Vagina (tissue), 2 donors: Measurements from ENCODE around the gene FXYD6. TPM values are rescaled to one million over a fixed set of nuclear protein-coding genes. Genes with fewer than 3 reads are reported as not detected.

Experiments
- DNase-seq, 2 donors: peaks; one replicate each; pipeline ENCODE4 v3.0.0-alpha.2; 2017; ENCODE audit errors: extremely low spot score in 2 of 2
- H3K27ac ChIP-seq: fragments of 200-600 bp; sonication (generic); one replicate; pipeline ENCODE4 v1.5.1; 2019
- H3K27me3 ChIP-seq: fragments of 200-600 bp; sonication (generic); one replicate; pipeline ENCODE4 v1.5.1; 2019
- H3K36me3 ChIP-seq, 2 donors: fragments of 200-600 bp; sonication (generic); one replicate each; pipeline ENCODE4 v1.5.1; 2017 to 2019
- H3K4me1 ChIP-seq: fragments of 200-600 bp; sonication (generic); one replicate; pipeline ENCODE4 v1.5.1; 2019
- H3K4me3 ChIP-seq, 2 donors: fragments of 200-600 bp; sonication (generic); 1 replicate in 1 of 2; 2 replicates in 1 of 2; pipeline ENCODE4 v1.5.1; 2016 to 2019
- H3K9me3 ChIP-seq: fragments of 200-600 bp; sonication (generic); one replicate; pipeline ENCODE4 v1.5.1; 2019
- CTCF ChIP-seq, 3 experiments: fragments of 450-650 bp in 2 of 3; fragments of 200-600 bp in 1 of 3; sonication (generic) in 1 of 3; IDR thresholded peaks; one replicate each; pipeline ENCODE4 v1.5.1; 2017 to 2019; ENCODE audit warnings: antibody characterized with exemption in 3 of 3, mild to moderate bottlenecking in 2 of 3, moderate library complexity in 2 of 3
- POLR2A ChIP-seq, 2 donors: fragments of 450-650 bp; IDR thresholded peaks; one replicate each; pipeline ENCODE4 v1.6.1; 2017; ENCODE audit warnings: antibody characterized with exemption in 2 of 2, mild to moderate bottlenecking in 2 of 2, moderate library complexity in 2 of 2
- POLR2AphosphoS5 ChIP-seq, 2 donors: sonication (generic); formaldehyde crosslinking; IDR thresholded peaks; one replicate each; pipeline ENCODE4 v1.9.0; 2017; ENCODE audit warnings: antibody characterized with exemption in 2 of 2, mild to moderate bottlenecking in 2 of 2, low read depth in 1 of 2; ENCODE audit not compliant: insufficient read depth in 1 of 2
- intact Hi-C: fragments of 100-400 bp; cut with DNase I; formaldehyde crosslinking; loops from one replicate; pipeline ENCODE4 v1.15.1; 2023
- total RNA-seq: library from RNA; depleted of rRNA; stranded (reverse); fragments of >200 nt; gene quantifications from one replicate; pipeline ENCODE4 v1.2.3, GENCODE V29; 2016

Gene FXYD6
- total RNA-seq, 1 donor from 2014 or later: 75.4 TPM

- peak in 1 of 2 donors; percentile 52 for DNase-seq
- no peak overlapping the region for H3K4me3 ChIP-seq
- no peaks in the 10 kb centered on the region for H3K36me3 ChIP-seq
- TF ChIP-seq POLR2AphosphoS5 (IDR thresholded peaks at IDR 0.05; ENCODE audit: insufficient read depth in 1 of 2, low read depth in 1 of 2) (no peak), POLR2A (IDR thresholded peaks at IDR 0.05) (no peak), CTCF (IDR thresholded peaks at IDR 0.05) (no peak)
- intact Hi-C loops: no loop called here
- no peak overlapping the region for H3K27ac ChIP-seq
- no peaks in the 10 kb centered on the region for H3K9me3 ChIP-seq
- peaks cover 27% of the 10 kb centered on the region for H3K4me1 ChIP-seq
- H3K27me3 ChIP-seq: no peaks in the 10 kb centered on the region
Measured at GRCh38 chr11:117859488-117860112, 16.9 kb downstream of the FXYD6 start.

- intact Hi-C loops: no loop called here
Measured at GRCh38 chr11:117859061-117859460, 17.4 kb downstream of the FXYD6 start.

GRCh38 chr11:117857734-117858414, 18.6 kb downstream of the FXYD6 start:
- H3K4me3 ChIP-seq: no peak overlapping the region
- H3K36me3 ChIP-seq: no peaks in the 10 kb centered on the region
- DNase-seq: no peak
- H3K27me3 ChIP-seq: no peaks in the 10 kb centered on the region
- TF ChIP-seq POLR2AphosphoS5 (IDR thresholded peaks at IDR 0.05; ENCODE audit: insufficient read depth in 1 of 2, low read depth in 1 of 2): no peak
- no peak for TF ChIP-seq POLR2A (IDR thresholded peaks at IDR 0.05)
- TF ChIP-seq CTCF (IDR thresholded peaks at IDR 0.05): no peak
- H3K27ac ChIP-seq: no peak overlapping the region
- peaks cover 27% of the 10 kb centered on the region for H3K4me1 ChIP-seq
- intact Hi-C loops: no loop called here
- no peaks in the 10 kb centered on the region for H3K9me3 ChIP-seq

More at GRCh38 chr11:117859061-117859460, 17.4 kb downstream of the FXYD6 start:
- DNase-seq: peak in 1 of 2 donors; percentile 72
- no peaks in the 10 kb centered on the region for H3K27me3 ChIP-seq
- H3K4me1 ChIP-seq: peaks cover 27% of the 10 kb centered on the region
- no peak overlapping the region for H3K4me3 ChIP-seq
- no peaks in the 10 kb centered on the region for H3K9me3 ChIP-seq
- TF ChIP-seq CTCF (IDR thresholded peaks at IDR 0.05) (no peak), POLR2A (IDR thresholded peaks at IDR 0.05) (no peak), POLR2AphosphoS5 (IDR thresholded peaks at IDR 0.05; ENCODE audit: insufficient read depth in 1 of 2, low read depth in 1 of 2) (no peak)
- H3K27ac ChIP-seq: no peak overlapping the region
- H3K36me3 ChIP-seq: no peaks in the 10 kb centered on the region

GRCh38 chr11:117855912-117856651, 20.4 kb downstream of the FXYD6 start:
- Histone ChIP-seq H3K4me3 (no peak overlapping the region), H3K27me3 (no peaks in the 10 kb centered on the region), H3K27ac (no peak overlapping the region), H3K36me3 (no peaks in the 10 kb centered on the region), H3K4me1 (peaks cover 12% of the 10 kb centered on the region), H3K9me3 (no peaks in the 10 kb centered on the region)
- TF ChIP-seq POLR2AphosphoS5 (IDR thresholded peaks at IDR 0.05; ENCODE audit: insufficient read depth in 1 of 2, low read depth in 1 of 2) (no peak), CTCF (IDR thresholded peaks at IDR 0.05) (no peak), POLR2A (IDR thresholded peaks at IDR 0.05) (no peak)
- intact Hi-C loops: no loop called here
- DNase-seq: no peak
